HT-29 (cell line): ENCODE results near the gene PBRM1. TPM values are rescaled to one million over a fixed set of nuclear protein-coding genes. Genes with fewer than 3 reads are reported as not detected.
A peak's percentile ranks its signal among the peaks of the same experiment; 100 is the strongest.

ENCODE experiments used
- DNase-seq: peaks from one replicate; pipeline ENCODE4 v3.0.0-alpha.2; 2015; ENCODE audit warnings: low spot score
- total RNA-seq: library from RNA; depleted of rRNA; stranded (reverse); fragments of >200 nt; shearing (Covaris generic); gene quantifications from 2 replicates; pipeline ENCODE4 v1.2.3, GENCODE V29; 2014

Gene PBRM1
- total RNA-seq, 1 experiment from 2014 or later: 27.6 TPM

- DNase-seq: peak; percentile 60
Observed at GRCh38 chr3:52670621-52671521, 14.8 kb downstream of the PBRM1 start.

GRCh38 chr3:52663098-52663497 is 22.6 kb downstream of the PBRM1 start:
- no peak for DNase-seq

GRCh38 chr3:52660046-52660445 is 25.7 kb downstream of the PBRM1 start:
- no peak for DNase-seq

- no peak for DNase-seq
Observed at GRCh38 chr3:52655895-52656294, 29.8 kb downstream of the PBRM1 start.

GRCh38 chr3:52651592-52651991 is 34.1 kb downstream of the PBRM1 start:
- no peak for DNase-seq

- no peak for DNase-seq
Observed at GRCh38 chr3:52650439-52650838, 35.3 kb downstream of the PBRM1 start.

GRCh38 chr3:52649461-52650210 is 36.1 kb downstream of the PBRM1 start:
- DNase-seq: no peak

GRCh38 chr3:52645549-52645948 is 40.2 kb downstream of the PBRM1 start:
- DNase-seq: no peak

GRCh38 chr3:52636673-52637072 is 49.0 kb downstream of the PBRM1 start:
- DNase-seq: peak; percentile 15

- no peak for DNase-seq
Observed at GRCh38 chr3:52633786-52634185, 51.9 kb downstream of the PBRM1 start.

GRCh38 chr3:52625041-52625440 is 60.7 kb downstream of the PBRM1 start:
- no peak for DNase-seq

- no peak for DNase-seq
Observed at GRCh38 chr3:52623234-52623792, 62.4 kb downstream of the PBRM1 start.

GRCh38 chr3:52620580-52620979 is 65.1 kb downstream of the PBRM1 start:
- DNase-seq: no peak

GRCh38 chr3:52615166-52615565 is 70.5 kb downstream of the PBRM1 start:
- no peak for DNase-seq

GRCh38 chr3:52614689-52615088 is 71.0 kb downstream of the PBRM1 start:
- no peak for DNase-seq

- DNase-seq: no peak
Observed at GRCh38 chr3:52609316-52609815, 76.3 kb downstream of the PBRM1 start.

GRCh38 chr3:52608337-52608736 is 77.4 kb downstream of the PBRM1 start:
- DNase-seq: no peak

- DNase-seq: peak; percentile 75
Observed at GRCh38 chr3:52606373-52607085, 79.2 kb downstream of the PBRM1 start.

GRCh38 chr3:52600258-52600657 is 85.5 kb downstream of the PBRM1 start:
- no peak for DNase-seq

- DNase-seq: no peak
Observed at GRCh38 chr3:52596658-52597265, 89.0 kb downstream of the PBRM1 start.

GRCh38 chr3:52593103-52593502 is 92.6 kb downstream of the PBRM1 start:
- no peak for DNase-seq
